ENCODE results near the gene PLXDC1.
A peak's percentile ranks its signal among the peaks of the same experiment; 100 is the strongest.

The PLXDC1 gene

GRCh38 chr17:39158623-39159022, 7.2 kb upstream of the PLXDC1 start:
- no peak overlapping the region for H3K4me3 ChIP-seq (ENCODE audit: low read depth, low read length)

- no peak overlapping the region for H3K4me3 ChIP-seq (ENCODE audit: low read depth, low read length)
These were observed 5.1 kb upstream of the PLXDC1 start for GRCh38 chr17:39156491-39156890.

DNA sequence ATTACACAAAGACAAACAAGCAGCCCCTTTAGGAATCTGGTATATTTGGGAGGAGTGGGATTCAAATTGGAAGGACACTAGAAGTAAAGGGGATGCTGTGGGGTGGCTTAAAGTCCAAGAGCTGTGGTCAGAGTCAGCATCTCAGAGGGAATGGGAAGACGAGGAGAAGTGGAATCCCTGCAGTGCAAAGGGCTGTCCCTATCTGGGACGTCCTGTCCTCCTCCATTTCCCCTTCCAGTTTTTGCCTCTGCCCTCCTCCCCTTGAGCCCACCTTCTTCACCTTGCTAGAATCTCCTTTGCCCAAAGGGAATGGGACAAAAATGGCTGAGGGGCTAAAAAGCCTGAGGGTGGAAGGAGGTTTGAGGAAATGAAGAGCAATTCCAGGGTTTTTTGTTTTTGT, 4.2 kb upstream of the PLXDC1 start:
- no peak overlapping the region for H3K4me3 ChIP-seq (ENCODE audit: low read depth, low read length)

GRCh38 chr17:39153599-39154051, 2.2 kb upstream of the PLXDC1 start:
- H3K4me3 ChIP-seq (ENCODE audit: low read depth, low read length): peak overlapping the region; percentile 98

DNA sequence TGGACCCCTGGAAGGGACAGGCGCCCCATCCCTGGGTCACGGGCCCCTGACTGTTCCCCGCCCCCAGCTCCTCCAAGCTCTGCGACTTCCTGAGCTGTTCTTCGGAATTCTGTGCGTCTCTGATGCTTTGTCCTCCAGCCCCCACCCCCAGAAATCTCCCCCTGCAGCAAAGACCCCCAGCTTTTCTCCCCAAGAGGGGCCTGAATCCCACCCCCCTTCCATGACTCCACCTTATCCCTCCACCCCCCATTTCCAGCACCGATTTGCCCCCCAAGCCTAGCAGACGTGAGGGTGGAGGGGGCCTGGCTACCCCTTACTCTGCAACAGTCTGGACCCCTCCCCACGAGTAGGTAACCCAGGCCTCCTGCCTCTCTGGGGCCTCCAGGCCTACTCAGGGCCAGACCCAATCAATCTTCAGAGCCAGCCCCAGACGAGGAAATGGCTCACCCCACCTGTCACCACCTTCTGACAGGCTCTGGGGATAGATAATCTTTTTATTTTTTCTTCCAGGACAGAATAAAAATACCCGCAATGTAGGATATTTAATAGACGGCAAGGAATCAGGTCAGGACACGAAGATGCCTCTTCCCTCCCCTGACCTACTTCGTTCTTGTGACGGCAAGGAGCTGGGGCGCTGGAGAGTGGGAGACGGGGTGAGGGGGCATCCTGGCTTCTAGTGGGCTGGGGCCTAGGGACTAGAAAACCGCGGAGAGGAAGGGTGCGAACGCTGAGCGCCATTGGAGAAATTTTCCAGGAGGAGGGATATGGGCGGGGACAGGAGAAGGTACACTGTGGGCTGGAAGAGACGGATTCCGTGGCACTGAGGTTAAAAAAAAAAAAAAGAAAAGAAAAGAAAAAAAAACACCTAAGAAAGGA, 744 bp upstream of the PLXDC1 start:
- H3K4me3 ChIP-seq (ENCODE audit: low read depth, low read length): peak overlapping the region; percentile 98

DNA sequence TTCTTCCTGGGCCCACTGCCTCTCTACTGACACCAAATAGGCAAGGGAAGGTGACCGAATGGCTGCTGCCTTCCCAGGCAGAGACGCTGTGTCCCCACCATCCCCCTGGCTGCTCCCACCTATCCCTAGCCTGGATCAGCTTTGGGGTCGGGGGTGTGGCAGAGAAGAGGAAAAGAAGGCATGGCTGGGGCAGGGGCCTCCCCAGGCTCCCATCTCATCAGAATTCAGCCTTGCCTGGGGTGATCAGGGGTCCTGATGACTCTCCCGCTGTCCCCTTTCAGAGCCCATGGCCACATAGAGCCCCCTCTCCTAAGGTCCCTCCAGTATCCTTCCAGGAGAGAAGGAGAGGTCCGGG, 665 bp downstream of the PLXDC1 start:
- peak overlapping the region; percentile 51 for H3K4me3 ChIP-seq (ENCODE audit: low read depth, low read length)

GRCh38 chr17:39150104-39150634, 1.3 kb downstream of the PLXDC1 start:
- no peak overlapping the region for H3K4me3 ChIP-seq (ENCODE audit: low read depth, low read length)

DNA sequence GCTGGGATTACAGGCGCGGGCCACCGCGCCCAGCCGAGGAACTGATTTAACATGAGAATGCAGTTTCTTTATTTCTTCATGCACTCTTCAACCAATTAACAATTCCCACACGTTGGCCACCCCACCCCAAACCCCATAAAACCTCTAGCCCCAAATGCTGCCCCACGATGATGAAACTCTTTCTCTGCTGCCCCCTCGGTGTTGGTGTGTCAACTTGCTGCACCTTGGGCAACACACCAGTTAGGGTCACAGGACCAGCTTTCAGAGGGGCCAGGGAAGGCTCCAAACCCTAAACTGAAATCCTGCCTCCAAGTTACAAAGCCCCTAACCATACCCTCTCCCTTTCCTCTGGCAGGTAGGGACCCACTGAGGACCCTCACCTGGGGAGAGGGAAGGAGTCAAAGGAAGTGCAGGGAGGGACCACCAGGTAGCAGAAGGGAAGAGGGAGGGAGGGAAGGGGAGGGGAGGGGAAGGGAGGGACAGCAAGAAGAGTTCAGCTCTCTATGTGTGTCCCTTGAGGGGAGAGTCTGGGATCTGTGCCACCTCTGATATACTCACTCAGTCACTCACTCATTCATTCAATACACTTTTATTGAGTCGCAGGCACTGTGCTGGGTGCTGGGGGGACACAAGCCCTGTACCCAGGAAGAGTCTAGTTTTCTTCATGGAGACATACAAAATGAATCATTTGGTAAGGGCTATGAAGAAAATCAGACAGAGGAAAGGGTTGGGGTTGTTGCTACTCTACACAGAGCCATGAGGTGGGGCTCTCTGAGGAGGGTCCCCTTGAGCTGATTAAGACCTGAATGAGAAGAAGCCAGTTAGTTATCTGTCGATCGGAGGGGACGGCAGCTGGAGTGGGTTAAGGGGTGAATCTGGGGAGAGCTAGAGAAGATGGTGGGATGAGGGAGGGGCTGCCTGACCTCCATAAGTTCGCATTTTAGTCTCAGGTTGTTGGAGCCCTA, 3.9 kb downstream of the PLXDC1 start:
- H3K4me3 ChIP-seq (ENCODE audit: low read depth, low read length): no peak overlapping the region

DNA sequence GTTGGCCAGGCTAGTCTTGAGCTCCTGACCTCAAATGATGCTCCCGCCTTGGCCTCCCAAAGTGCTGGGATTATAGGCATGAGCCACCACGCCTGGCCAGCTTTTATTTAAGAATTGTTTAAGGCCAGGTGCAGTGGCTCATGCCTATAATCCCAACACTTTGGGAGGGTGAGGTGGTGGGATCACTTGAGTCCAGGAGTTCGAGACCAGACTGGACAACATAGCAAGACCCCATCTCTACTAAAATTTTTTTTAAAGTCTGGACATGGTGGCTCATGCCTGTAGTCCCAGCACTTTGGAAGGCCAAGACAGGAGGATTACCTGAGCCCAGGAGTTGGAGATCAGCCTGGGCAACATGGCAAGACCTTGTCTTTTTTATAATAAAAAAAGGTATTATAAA, 5.2 kb downstream of the PLXDC1 start:
- H3K4me3 ChIP-seq (ENCODE audit: low read depth, low read length): no peak overlapping the region

- no peak overlapping the region for H3K4me3 ChIP-seq (ENCODE audit: low read depth, low read length)
These were observed 6.3 kb downstream of the PLXDC1 start for GRCh38 chr17:39145143-39145542.

DNA sequence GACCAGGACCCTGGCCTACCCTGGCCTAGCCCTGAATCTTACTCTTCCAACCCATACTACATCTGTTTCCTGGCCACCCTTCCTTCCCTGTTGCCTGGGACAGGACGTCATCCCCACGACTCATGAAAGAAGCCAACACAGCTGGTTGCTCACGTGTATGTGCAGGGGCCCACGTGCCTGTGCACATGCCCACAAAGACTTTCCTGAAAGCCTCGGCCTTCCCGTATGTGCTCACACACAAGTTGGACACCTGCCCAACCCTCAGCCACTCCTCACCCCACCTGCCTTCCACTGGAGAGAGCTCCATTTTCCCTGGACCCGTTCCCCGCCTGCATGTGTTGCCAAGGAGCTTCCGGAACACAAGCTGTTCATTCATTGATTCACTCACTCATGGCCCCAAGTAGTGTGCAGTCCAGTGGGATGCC, 7.0 kb downstream of the PLXDC1 start:
- no peak overlapping the region for H3K4me3 ChIP-seq (ENCODE audit: low read depth, low read length)

- H3K4me3 ChIP-seq (ENCODE audit: low read depth, low read length): no peak overlapping the region
These were observed 7.8 kb downstream of the PLXDC1 start for GRCh38 chr17:39143552-39144093.

DNA sequence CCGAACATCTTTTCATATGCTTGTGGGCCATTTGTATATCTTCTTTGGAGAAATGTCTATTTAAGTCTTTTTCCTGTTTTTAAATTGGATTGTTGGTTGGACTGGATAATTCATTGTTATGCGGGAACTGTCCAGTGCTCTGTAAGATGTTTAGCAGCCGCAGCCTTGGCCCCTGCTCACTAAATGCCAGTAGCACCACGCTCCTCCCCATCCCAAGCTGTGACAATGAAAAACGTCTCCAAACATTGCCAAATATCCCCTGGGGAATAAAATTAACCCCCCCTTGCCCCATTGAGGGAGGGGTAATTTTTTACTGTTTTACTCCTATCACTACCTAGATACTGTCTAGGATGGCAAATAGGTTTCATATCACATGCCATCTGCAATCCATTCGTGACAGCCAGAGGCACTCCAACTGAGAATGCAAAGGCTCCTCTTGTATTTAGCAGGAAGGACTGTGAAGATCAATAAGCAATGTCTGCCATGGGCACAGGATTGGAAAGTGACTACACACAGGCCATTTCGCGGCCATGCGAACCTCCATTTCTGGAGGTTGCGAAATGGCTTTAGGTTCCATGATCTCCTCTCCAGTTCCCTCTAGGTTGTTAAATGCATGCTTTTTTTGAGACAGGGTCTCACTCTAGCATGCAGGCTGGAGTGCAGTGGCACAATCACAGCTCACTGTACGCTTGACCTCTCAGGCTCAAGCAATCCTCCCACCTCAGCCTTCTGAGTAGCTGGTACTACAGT, 9.3 kb downstream of the PLXDC1 start:
- H3K4me3 ChIP-seq (ENCODE audit: low read depth, low read length): no peak overlapping the region

GRCh38 chr17:39141294-39141693, 10.1 kb downstream of the PLXDC1 start:
- H3K4me3 ChIP-seq (ENCODE audit: low read depth, low read length): no peak overlapping the region

DNA sequence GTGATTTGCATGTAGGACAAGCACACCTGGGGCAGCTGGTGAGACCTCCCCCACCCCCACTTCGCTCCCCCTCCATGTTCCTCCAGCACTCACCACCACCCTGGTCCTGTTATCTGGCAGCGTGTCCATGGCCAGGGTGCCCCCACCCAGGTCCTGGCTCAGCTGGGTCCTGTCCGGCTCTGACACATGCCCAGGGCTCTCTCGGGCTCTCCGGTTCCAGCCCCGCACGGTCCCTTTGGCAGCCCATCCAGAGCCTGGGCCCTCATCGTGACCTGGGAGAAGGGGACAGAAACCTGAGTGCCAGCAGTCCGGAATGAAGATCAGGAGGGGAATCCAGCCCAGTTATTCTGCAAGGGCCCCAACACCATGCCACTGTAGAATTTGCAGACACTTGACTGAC, 11.9 kb downstream of the PLXDC1 start:
- H3K4me3 ChIP-seq (ENCODE audit: low read depth, low read length): no peak overlapping the region

DNA sequence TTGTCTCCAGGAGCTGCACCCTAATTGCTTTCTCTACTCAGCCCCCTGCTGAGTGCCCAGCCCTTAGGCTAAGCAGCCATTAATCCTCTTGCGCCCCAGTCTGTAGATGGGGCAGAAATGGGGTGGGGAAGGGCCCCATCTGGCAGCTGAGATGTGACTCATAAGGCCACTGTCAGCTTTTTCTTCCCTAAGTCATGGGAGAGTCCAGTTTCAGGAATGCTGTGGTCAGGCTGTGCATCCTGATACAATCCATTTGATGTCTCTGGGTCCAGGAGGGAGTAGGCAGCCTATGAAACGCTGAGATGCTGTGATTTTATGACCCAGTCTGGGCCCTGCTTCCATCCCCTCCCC, 12.3 kb downstream of the PLXDC1 start:
- no peak overlapping the region for H3K4me3 ChIP-seq (ENCODE audit: low read depth, low read length)

DNA sequence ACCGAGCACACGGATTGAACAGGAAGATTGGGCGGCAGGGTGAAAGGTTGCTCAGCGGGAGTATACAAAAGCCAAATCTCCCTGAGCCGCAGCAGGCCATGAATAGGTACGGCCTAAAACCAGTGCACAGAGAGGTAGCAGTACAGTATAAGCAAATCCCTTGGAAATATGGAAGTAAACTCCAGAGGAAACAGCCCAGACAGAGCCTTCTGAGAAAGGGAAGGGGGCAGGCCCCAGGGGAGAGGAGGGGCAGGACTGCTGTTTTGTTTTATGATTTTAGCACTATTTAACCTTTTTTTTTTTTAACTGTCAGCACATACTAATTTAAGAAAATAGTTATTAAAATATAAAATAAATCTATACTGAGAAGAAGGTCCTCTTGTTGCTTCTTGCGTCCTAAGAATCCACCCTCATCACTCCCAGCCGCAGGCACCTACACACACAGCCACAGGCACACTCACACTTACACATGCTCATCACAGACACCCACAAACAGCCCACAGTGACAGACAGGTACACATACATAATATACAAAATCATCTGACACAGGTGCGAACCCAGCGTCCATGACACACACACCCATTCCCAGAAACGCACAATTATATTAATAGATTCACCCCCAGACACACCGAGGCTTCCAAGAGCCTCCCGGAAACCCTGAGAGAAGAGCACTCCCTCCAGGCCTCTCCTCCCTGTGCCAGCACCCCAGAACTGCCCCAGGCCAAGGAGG, 12.8 kb downstream of the PLXDC1 start:
- H3K4me3 ChIP-seq (ENCODE audit: low read depth, low read length): no peak overlapping the region

- H3K4me3 ChIP-seq (ENCODE audit: low read depth, low read length): no peak overlapping the region
These were observed 16.6 kb downstream of the PLXDC1 start for GRCh38 chr17:39134878-39135277.

DNA sequence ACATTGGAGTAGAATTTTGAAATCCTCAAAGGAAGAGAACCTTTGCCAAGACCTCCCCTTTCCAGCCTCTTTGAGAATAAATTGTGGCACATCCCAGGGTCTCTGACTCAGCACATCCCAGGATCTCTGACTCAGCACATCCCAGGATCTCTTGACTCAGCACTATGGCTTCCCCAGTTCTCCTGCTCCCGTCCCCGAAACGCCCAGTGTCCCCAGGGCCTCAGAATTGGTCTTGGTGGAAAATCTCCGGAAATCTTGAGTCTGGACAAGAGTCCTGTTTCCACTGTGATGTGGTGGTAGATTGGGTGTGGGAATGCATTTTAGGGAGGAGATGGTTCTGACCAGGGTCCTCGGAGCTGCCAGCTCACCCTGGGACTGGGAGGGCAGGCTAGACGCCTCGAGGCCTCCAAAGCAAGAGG, 19.2 kb downstream of the PLXDC1 start:
- H3K4me3 ChIP-seq (ENCODE audit: low read depth, low read length): no peak overlapping the region

DNA sequence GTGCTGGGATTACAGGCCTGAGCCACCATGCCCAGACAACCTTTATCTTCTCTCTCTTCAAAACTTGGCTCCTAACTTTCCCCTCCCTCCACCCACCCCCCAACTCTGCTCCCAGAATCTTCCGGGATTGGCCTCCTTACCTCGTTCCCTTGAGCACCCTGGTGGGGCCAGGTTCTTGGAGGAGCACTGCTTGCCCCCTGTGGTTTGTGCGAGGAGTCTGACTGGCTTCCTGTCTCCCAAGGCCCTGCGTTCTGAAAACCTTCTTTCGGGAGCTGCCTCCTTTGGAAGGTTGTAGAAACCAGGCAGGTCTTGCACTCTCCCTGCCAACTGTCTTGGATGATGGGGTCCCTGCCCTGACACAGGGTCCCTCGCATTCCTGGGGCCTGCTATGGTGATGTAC, 19.8 kb downstream of the PLXDC1 start:
- no peak overlapping the region for H3K4me3 ChIP-seq (ENCODE audit: low read depth, low read length)
